Suprapubic skin (tissue), 4 donors: ENCODE results near the gene LARGE1.

ENCODE experiments used
- EP300 ChIP-seq: sonication (generic); formaldehyde crosslinking; IDR thresholded peaks from one replicate; pipeline ENCODE4 v1.6.1; 2017; ENCODE audit warnings: antibody characterized with exemption
- POLR2AphosphoS5 ChIP-seq, 3 donors: sonication (generic); formaldehyde crosslinking; IDR thresholded peaks; one replicate each; pipeline ENCODE4 v1.6.1; 2017; ENCODE audit warnings: antibody characterized with exemption in 3 of 3
- TF ChIP-seq, protein P1 (sequence below), 2 donors: fragments of 200-600 bp in 1 of 2; fragments of 450-650 bp in 1 of 2; sonication (generic) in 1 of 2; IDR thresholded peaks; one replicate each; pipeline ENCODE4 v1.5.1; 2016 to 2019; ENCODE audit warnings: antibody characterized with exemption in 2 of 2, mild to moderate bottlenecking in 1 of 2, moderate library complexity in 1 of 2

DNA sequence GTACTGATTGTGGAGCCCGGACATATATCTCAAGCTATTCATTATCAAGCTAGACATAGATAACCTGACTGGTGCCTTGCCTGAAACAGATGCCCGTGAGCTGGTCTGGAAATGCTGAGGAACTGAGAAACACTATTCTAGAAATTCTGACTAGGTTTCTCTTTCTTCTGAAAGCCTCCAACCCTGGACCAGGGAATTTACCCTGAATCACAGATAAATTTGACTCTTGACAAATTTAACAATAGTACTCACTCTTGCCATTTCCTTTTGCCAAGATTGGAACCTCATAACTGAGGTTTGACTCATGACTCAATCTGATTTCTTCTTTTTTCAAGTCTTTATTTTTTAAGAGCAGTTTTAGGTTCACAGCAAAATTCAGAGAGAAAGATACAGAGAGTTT lies 672.5 kb downstream of the LARGE1 start:
- TF ChIP-seq, protein P1, sequence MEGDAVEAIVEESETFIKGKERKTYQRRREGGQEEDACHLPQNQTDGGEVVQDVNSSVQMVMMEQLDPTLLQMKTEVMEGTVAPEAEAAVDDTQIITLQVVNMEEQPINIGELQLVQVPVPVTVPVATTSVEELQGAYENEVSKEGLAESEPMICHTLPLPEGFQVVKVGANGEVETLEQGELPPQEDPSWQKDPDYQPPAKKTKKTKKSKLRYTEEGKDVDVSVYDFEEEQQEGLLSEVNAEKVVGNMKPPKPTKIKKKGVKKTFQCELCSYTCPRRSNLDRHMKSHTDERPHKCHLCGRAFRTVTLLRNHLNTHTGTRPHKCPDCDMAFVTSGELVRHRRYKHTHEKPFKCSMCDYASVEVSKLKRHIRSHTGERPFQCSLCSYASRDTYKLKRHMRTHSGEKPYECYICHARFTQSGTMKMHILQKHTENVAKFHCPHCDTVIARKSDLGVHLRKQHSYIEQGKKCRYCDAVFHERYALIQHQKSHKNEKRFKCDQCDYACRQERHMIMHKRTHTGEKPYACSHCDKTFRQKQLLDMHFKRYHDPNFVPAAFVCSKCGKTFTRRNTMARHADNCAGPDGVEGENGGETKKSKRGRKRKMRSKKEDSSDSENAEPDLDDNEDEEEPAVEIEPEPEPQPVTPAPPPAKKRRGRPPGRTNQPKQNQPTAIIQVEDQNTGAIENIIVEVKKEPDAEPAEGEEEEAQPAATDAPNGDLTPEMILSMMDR (IDR thresholded peaks at IDR 0.05) = no peak
- no peak for TF ChIP-seq POLR2AphosphoS5 (IDR thresholded peaks at IDR 0.05)
- TF ChIP-seq EP300 = no peak
